H54 (cell line): Measurements from ENCODE around the gene TPMT.

Experiments
- DNase-seq: peaks from one replicate; pipeline ENCODE4 v3.0.0; 2011; ENCODE audit warnings: low spot score, mixed read lengths; ENCODE audit not compliant: insufficient read length
- FAIRE-seq: peaks from 3 replicates; lab custom pipeline; 2011; peaks lifted over from hg19 to GRCh38; lab: Jason Lieb, UNC
- POLR2A ChIP-seq: IDR thresholded peaks from 2 replicates; pipeline ENCODE4 v1.6.1; 2011; ENCODE audit warnings: low read depth, mild to moderate bottlenecking, low read length

TPMT gene

DNA sequence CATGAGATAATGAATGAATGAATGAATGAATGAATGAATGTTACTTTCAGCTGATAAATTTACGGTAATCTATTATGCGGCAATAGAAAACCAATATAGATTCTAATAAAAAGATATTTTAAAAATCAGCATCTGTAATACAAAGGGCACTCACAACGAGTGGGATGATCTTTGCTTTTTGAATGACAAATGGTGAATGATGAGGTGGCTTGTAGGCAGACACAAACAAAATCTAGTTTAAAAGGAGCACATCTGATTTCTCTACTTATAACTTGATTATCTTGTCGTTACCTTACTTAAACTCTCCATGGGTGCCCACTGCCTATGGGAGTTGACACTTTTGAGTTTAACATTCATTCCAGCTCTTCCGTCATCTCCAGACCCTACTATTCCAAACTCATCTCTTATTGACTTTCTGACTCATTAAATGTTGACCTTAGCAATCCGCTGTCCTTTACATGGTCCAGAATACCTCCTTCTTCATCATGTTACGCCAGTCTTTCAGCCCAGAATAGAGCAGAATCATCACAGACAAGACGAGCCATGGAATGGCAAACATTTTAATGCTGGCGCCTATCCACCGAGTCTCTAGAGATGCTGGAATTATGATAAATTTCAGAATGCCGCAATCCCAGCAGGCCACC, 73.7 kb downstream of the TPMT start:
- TF ChIP-seq POLR2A: no peak
- DNase-seq (no peak), FAIRE-seq (no peak)

DNA sequence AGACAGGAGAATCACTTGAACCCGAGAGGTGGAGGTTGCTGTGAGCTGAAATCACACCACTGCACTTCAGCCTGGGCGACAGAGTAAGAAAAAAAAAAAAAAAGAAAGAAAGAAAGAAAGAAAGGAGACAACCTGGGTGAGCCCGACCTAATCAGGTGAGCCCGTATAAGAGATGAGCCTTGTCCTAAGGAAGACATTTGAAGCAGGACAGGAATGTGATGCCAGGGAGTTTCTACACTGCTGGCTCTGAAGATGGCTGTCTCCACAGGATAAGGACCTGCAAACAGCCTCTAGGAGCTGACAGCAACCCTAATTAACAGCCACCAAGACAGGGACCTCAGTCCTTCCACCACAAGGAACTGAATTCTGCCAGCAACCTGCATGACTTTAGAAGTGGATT, 74.3 kb downstream of the TPMT start:
- FAIRE-seq: no peak
- no peak for TF ChIP-seq POLR2A
- DNase-seq: no peak

DNA sequence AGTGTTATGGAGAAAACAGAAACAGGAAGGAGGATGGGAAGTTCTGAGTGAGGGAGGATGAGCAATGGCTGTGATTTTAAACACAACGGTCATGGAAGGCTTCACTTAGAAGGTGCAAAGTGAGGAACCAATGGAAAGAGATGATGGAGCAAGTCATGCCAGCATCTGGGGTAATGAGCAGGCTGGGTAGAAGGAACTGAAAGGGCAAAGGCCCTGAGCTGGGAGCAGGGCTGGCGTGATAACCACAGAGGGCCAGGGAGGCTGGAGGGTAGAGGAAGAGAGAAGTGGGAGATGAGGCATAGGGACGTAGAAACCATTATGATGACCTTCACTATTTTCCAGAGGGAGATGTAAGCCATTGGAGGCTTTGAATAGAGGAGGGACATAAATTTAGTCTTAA, 76.0 kb downstream of the TPMT start:
- DNase-seq (no peak), FAIRE-seq (no peak)
- TF ChIP-seq POLR2A: no peak
